Measurements from ENCODE around the gene NTF3.

The NTF3 gene

GRCh38 chr12:5521456-5522325 lies 89.8 kb downstream of the NTF3 start:
- no peak for DNase-seq (ENCODE audit: low read depth)
- no peak for TF ChIP-seq CTCF (conservative IDR thresholded peaks at IDR 0.05; ENCODE audit: low read depth, low read length)
- H3K4me3 ChIP-seq (ENCODE audit: low read length): no peak overlapping the region

- DNase-seq (ENCODE audit: low read depth): no peak
- H3K4me3 ChIP-seq (ENCODE audit: low read length): no peak overlapping the region
- no peak for TF ChIP-seq CTCF (conservative IDR thresholded peaks at IDR 0.05; ENCODE audit: low read depth, low read length)
Measured at GRCh38 chr12:5522432-5523335, 90.8 kb downstream of the NTF3 start.

- H3K4me3 ChIP-seq (ENCODE audit: low read length): no peak overlapping the region
- DNase-seq (ENCODE audit: low read depth): no peak
- no peak for TF ChIP-seq CTCF (conservative IDR thresholded peaks at IDR 0.05; ENCODE audit: low read depth, low read length)
Measured at GRCh38 chr12:5523396-5524115, 91.6 kb downstream of the NTF3 start.

- no peak for TF ChIP-seq CTCF (conservative IDR thresholded peaks at IDR 0.05; ENCODE audit: low read depth, low read length)
- no peak for DNase-seq (ENCODE audit: low read depth)
- H3K4me3 ChIP-seq (ENCODE audit: low read length): no peak overlapping the region
Measured at GRCh38 chr12:5524116-5524768, 92.3 kb downstream of the NTF3 start.

GRCh38 chr12:5524769-5525436 lies 93.0 kb downstream of the NTF3 start:
- no peak for TF ChIP-seq CTCF (conservative IDR thresholded peaks at IDR 0.05; ENCODE audit: low read depth, low read length)
- DNase-seq (ENCODE audit: low read depth): no peak
- no peak overlapping the region for H3K4me3 ChIP-seq (ENCODE audit: low read length)

- no peak for DNase-seq (ENCODE audit: low read depth)
- no peak for TF ChIP-seq CTCF (conservative IDR thresholded peaks at IDR 0.05; ENCODE audit: low read depth, low read length)
- H3K4me3 ChIP-seq (ENCODE audit: low read length): no peak overlapping the region
Measured at GRCh38 chr12:5525783-5526367, 94.0 kb downstream of the NTF3 start.
